HPDE6-E6E7 (cell line): ENCODE measurements around the gene SP1.

Source experiments
- DNase-seq: peaks from one replicate; pipeline ENCODE4 v3.0.0; 2011; ENCODE audit warnings: missing footprints; ENCODE audit errors: extremely low spot score

Gene SP1

GRCh38 chr12:53450936-53451335, 71.0 kb downstream of the SP1 start:
- no peak for DNase-seq

DNA sequence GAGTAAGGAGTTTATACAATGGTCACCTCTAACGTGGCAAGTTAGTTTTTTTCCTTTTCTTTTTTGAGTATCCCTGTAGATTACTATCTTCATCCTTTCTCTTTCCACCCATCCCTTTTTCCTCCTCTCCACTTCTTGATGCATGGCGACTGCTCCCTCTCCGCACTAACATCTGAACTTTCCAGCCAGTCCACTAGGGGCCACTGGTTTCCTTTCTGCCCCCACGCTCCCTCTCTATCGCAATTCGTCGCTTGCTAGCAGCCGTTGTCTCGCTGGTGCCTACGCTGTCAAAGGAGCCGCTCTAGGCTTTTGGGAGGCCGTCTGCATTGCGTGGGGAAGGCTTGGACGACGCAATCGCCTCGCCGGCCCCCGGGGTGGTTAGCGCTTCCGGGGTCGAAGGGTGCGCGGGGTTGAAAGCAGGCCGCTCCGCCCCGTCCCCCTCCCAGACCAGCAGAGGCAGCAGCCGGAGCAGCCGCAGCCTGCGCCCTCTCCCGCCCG, 71.7 kb downstream of the SP1 start, which contains the start of gene PCBP2:
Gene PCBP2, plus strand, starts transcription at position 442 of the 498 bp plus-strand sequence. CDS start 2,699 bp downstream, outside the sequence.
- peak; percentile 99 for DNase-seq

DNA sequence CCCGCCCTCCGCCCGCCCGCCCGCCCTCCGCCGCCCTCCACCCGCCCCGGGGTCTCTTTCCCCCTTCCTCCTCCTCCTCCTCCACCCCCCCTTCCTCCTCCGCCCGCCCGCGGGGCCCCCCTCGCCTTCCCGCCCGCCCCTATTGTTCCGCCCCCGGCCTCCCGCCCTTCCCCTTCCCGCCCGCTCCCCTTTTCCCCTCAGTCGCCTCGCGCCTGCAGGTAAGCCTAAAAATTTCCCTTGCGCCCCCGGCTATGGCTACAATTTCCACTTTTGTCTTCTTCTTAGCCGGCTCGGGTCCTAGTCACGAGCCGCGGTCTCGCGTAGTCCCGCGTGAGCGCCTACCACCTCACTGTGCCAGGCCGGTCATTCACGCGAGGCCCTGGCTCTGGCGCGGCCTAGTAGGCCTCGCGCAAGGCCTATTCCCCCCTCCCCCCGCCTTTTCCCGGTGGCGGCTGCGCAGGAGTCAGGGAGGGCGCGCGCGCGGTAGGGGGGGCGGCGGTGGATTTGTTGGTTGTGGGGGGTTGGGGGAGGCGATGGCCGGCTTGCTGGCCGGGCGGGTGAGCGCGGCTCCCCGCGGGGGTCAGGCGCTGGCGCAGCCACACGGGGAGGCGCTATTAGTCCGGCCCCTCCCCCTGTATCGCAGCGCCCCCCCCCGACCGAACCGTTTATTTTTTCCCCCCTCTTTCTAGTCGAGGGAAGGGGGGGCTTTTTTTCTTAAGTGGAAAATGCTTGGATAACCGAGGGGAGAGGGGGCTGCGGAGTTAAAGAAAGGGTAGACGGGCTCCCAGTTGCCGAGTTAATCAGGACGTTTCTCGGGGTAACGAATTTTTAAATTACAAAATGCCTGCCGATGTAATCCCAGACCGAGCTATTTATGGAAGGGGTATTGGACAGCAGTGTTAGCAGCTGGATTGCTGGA, 72.4 kb downstream of the SP1 start:
- DNase-seq: peak; percentile 63

DNA sequence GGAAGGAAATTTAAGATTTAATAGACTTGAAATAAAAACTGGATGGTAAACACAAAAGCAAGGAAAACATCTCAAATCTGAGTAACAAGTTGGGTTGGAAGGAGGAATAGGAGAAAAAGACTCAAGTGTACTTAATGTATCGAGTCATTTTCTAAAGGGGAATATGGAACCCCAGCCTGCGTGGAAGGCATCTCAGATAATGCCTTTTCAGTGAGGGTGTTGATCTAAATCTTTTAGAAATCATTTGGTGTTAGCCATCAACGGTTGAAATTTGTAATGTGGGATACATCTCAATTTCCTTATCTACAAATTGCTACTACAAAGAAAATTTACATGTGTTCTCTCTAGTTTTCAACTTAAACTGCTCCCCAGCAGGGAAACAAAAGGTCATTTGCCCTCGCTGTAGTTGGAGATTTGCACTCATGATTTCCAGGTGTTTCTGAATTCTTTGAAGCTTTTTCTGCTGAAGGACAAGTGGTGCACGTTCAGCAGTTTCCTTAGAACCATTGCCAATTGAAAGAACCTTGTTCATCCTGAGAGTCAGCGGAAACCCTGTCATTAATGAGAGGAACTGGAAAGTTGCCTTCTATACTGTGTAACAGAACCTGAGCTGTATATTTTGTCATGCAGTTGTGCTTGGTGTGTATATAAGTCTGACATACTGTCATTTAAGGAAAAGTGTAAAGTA, 74.1 kb downstream of the SP1 start:
- no peak for DNase-seq

- no peak for DNase-seq
These were observed 74.7 kb downstream of the SP1 start for GRCh38 chr12:53454707-53455106.

DNA sequence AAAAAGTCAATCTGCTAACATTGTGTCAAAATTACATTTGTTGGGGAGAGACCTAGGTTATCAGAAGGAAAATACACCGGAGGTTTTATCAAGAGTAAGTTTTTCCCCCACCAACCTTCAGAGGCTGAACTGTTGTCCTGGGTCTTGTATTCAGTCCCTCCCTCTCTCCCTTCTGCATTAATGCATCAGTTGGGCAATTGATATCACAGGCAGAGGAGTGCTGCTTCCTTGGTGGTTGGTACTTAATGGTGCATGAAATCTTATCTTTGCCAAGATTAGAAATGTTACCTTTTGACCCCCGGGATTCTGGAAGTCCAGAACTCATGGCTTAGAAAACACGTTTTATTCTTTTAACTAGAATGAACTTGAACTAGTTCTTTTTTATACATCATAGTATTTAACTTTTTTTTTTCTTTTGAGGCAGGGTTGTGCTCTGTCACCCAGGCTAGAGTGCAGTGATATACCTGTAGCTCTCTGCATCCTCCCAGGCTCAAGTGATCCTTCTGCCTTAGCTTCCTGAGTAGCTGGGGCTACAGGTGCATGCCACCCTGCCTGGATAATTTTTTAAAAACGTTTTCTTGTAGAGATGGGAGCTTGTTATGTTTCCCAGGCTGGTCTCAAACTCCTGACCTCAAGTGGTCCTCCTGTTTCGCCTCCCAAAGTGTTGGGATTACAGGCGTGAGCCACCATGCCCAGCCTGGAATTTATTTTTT, 76.8 kb downstream of the SP1 start:
- DNase-seq: no peak

GRCh38 chr12:53459097-53459496, 79.1 kb downstream of the SP1 start:
- DNase-seq: no peak

DNA sequence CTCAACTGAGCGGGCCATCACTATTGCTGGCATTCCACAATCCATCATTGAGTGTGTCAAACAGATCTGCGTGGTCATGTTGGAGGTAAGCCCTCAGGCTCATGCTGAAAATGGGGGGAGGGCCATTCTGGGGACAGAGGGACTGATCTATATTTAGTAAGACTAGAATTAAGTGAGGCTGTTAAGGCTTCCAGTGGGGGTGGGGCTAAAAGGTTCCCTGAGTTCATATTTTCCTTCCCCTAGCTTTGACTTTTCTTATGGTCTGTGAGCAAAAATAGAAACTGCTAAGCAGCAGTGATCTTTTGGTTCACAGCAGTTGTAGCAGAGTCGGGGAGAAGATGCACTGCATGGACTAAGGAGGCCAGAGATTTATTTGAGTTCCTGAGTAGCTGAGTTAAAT, 81.1 kb downstream of the SP1 start:
- DNase-seq: no peak

GRCh38 chr12:53461591-53461990, 81.6 kb downstream of the SP1 start:
- no peak for DNase-seq

DNA sequence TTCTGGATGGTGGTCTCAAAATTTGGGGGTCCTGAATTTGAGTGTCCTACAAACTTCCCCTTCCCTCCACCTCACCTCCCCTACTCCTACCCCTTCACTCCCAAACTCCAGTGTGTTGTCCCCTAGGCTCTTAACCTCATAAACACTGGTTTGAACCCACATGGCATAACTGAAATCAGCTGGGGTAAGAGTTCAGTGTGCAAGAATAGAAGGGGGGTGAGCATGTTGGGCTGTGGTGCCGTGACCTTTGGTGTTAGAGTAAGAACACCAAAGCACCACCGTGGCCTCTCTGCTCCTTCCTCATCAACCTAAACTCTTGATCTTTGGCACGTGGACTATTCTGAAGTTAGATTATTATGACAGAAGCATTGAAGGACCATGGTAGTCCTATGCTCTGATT, 83.0 kb downstream of the SP1 start:
- no peak for DNase-seq

DNA sequence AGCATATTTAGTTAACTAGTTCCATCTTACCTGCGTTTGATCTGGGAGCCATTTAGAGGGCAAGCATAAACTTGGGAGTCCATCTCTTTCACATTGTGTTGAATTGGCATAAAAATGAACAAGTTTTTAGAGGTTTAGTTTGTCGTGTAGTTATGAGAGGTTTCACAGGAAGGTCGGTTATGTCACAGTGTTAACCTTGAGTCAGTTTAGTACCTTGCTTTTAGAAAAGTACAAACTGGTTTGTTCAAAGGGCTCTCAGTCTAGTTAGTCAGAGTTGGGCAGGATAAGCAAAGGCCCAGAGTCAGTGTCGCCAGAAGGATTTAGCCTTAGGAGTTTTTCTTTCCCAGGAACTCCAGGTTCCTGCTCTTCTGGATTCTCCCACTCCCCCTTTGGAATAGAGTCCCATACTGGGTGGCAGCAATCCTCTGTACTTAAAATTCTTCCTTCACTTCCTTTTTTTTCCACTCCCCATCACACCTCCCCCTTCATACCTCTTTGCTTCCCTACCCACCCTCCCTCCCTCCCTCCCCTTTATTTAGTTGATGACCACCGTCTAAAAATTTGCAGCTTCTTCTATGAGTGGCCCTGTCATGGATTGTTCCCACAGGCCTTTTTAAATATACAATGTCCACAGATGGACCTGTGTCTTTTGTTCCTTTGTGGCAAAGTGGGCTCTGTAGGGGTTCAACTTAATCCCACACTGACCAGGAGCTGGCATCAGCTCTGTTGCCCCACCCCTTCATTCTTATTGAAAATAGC, 84.0 kb downstream of the SP1 start:
- no peak for DNase-seq

DNA sequence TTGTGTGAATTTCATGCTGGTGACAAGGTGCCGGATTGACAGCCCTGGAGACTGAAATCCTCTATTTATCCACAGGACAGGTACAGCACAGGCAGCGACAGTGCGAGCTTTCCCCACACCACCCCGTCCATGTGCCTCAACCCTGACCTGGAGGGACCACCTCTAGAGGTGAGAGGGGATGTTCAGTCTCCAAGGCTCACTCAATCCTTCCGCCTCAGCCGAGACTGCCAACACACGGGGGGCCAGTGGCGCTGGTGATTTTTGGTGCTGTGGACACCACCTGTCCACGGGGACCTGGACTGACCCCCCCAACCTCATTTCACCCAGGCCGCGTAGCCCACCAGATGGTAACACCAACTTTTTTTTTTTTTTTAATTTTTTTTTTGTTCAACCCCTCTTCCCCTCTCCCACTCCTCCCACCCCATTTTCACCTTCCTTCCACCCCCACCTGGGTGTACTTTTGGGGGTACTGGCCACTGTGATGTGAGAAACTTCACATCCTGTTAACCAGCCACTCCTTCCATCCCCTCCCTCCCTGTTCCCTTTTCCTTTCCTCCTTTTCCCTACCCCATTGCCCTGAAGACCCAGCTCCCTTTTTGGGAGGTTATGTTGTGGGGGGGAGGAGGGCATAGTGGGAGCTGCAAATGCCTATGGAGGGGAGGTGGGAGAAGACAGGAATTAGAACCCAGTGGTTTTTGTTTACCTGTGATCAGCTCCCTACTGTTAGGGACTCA, 84.9 kb downstream of the SP1 start:
- no peak for DNase-seq

DNA sequence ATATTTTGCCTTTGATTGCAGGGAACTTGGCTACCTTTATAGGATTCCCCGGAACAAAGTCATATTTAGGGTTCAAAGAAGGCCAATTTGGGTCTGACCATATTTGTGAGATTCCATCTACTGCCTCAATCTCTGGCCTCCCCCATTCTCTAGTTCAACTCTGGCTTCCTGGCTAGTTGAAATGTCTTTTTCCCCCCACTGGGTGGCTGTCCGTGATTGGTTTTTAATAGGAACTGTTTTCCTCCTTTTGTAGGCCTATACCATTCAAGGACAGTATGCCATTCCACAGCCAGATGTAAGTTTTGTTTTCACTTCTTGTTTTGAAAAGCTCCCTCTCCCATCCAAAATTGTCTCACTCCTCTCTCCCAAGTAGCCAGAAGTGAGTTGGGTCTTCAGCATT, 85.7 kb downstream of the SP1 start:
- DNase-seq: no peak
